HG03097 (cell line): ENCODE measurements around the gene UNC13B.

Experiments used
- ATAC-seq: cut with Tn5 transposase; IDR thresholded peaks from one replicate; pipeline ENCODE4 v1.9.1; 2021; ENCODE audit not compliant: unreplicated experiment, low FRiP score

UNC13B gene

GRCh38 chr9:35269919-35270318 is 108.1 kb downstream of the UNC13B start:
- no peak for ATAC-seq

GRCh38 chr9:35271637-35272036 is 109.8 kb downstream of the UNC13B start:
- ATAC-seq, result no peak

GRCh38 chr9:35272989-35273388 is 111.2 kb downstream of the UNC13B start:
- ATAC-seq, result no peak

DNA sequence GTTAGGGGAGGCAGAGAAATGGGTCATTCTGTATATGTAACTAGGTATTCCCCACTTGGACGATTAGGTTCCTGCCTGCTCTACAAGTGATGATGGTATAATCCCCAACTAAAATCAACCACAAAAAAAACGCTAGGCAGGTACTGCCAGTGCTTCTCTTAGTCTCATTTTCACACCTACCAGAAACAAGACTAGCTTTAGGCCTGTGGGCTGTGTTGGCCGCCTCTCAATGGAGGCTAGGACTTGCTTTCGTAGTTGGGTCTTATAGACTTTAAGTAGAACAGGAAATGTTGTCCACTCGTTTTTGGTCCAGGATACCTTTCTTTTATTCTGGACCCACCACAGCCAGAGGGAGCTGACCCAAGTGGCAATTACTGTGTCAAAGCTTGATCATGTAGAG is 111.8 kb downstream of the UNC13B start:
- ATAC-seq, result no peak

GRCh38 chr9:35274993-35275392 is 113.2 kb downstream of the UNC13B start:
- no peak for ATAC-seq

DNA sequence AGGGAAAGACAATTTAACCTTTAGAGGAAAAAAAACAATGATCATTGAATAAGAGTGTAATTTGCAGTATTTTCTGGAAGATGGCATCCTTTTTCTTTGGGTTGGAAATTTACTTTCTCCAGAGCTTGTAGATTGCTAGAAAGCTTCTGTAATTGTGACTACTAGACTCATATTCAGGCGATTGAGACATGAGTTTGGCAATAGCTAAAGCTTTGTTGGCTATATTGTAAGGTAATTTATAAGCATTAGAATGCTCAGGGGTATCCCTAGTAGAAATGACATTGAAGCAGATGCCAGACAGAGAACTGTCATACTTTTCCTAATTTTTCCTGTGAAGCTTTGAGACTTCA is 115.3 kb downstream of the UNC13B start:
- no peak for ATAC-seq

DNA sequence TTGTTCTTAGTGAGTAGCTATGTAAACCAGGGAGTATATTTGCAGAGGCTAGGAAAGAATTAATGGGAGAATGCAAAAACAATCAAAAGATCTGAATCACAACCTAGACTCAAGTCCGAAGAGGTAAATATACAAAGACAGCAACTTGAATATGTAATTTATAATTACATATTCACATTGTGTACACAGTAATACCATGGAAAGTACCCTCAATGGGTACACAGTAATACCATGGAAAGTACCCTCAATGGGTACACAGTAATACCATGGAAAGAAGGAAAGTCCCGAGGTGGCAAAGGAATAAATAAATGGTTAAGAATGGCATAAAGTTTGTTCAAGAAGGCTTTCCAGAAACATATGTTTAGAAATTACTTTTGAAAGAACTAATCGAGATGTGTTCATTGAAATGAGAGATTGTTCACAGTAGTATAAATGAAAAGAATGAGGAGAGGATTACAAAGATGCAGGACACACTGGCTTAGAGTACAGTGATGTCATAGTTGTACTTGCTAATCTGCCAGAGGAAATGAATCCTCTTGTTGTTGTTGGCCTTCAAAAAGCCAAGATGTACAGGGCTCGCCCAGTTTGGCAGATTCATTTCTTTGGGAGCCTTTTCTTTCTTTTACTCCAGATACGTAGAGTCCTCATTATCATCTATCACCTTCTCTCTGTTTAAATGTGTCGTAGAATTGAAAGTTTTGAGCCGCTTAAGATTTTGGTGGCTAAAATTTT is 116.0 kb downstream of the UNC13B start:
- ATAC-seq, result no peak

GRCh38 chr9:35279946-35280345 is 118.1 kb downstream of the UNC13B start:
- no peak for ATAC-seq

GRCh38 chr9:35280399-35280798 is 118.6 kb downstream of the UNC13B start:
- ATAC-seq, result no peak

- ATAC-seq, result no peak
These were observed 123.9 kb downstream of the UNC13B start for GRCh38 chr9:35285731-35286130.

GRCh38 chr9:35286381-35286780 is 124.6 kb downstream of the UNC13B start:
- ATAC-seq, result no peak

- no peak for ATAC-seq
These were observed 126.3 kb downstream of the UNC13B start for GRCh38 chr9:35287987-35288632.

GRCh38 chr9:35288778-35289177 is 127.0 kb downstream of the UNC13B start:
- no peak for ATAC-seq

DNA sequence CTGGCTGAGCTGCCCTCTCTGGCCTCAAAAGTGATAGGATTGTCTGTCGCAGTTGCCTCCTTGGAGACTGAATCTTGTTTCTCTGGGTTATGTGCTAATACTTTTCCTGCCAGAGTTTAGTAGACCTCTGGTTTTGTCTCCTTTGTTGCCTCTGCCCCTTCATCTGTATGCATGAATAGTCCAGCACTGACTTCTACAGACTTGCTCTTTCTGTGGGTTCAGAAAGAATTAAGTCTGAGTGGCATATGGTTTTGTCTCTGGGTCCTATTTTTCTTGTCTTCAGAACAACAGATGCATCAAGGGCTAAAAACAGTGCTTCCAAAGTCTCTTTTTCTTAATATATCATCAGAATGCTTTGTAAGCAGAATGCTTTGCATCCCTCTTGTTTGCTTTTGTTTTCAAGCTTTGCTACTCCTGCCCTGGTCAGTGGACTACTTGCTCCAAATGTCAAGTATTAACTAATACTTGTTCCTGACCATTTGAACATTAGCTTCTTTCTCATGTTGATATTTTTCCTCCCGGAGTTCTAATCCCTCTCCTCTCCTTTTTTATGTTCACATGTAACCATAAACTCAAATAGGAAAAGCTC is 131.7 kb downstream of the UNC13B start:
- no peak for ATAC-seq

DNA sequence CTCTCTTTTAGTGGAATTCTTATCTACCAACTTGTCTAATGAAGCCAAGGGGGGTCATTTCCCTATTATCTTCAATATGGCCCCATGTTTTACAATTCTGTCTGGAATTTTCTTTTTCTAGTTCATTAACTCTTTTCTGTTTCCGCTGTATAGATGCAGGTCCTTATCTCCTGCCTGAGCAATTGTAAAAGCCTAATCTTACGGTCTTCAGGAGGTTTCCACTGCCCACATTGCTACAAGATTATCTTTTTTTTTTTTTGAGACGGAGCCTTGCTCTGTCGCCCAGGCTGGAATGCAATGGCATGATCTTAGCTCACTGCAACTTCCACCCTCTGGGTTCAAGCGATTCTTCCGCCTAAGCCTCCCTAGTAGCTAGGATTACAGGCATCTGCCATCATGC is 132.3 kb downstream of the UNC13B start:
- ATAC-seq, result no peak

DNA sequence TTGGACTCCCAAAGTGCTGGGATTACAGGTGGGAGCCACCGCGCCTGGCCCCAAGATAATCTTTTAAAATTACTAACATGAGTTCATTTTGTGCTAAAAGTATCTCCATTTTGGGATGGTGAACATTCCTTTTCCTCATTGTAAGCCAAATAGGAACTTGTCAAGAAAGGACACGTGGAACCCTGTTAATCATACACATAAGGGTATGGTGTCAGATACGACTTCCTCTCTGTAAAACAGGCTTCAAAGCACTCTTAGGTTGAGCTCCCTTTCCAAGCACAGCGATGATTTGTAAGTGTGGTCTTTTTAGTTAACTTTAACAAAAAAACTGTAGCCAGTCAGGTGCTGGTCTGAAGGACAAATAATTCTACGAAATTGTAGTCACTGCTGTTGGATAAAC is 132.7 kb downstream of the UNC13B start:
- no peak for ATAC-seq

- ATAC-seq, result no peak
These were observed 133.7 kb downstream of the UNC13B start for GRCh38 chr9:35295369-35296036.

DNA sequence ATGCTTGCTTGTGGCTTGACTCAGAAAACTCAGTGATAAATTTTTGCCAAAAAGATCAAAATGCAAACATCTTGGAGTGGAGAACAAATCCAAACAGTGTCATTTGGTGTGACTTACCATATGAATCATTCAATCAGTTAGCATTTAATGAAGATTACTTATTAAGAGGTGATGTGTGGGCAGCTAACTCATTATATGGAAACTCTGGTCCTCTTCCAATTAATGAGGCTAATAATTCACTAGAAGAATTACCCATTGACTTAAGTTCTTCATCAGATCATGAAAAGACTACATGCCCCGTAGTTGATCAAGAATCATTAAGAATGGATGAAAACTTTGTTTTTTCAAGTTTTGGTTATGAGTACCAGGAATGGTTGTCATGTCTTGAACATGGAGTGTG is 141.8 kb downstream of the UNC13B start:
- no peak for ATAC-seq

DNA sequence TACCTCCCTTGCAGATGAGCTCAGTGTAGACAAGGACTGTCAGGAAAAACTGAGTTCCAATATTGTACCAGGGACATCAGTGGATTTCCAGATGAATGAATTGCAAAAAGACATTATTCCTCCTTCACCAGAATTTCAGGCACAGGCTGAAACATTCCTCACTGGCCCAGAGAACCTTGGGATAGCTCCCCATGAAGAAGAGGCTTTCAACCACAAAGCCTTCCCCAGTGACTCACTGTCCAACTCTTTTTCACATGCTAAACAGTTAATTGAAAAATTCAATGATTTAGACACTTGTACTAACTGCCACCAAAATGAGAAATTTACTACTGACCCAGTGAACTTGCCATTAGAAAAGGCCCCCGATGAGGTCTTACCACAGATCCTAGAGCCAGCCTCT is 144.5 kb downstream of the UNC13B start:
- ATAC-seq, result no peak

- no peak for ATAC-seq
These were observed 146.5 kb downstream of the UNC13B start for GRCh38 chr9:35308316-35308715.

- ATAC-seq, result no peak
These were observed 150.3 kb downstream of the UNC13B start for GRCh38 chr9:35311891-35312639.
